AG09319 (cell line): ENCODE measurements around the gene LRRC3.

Source experiments
- DNase-seq: peaks from one replicate; pipeline ENCODE4 v3.0.0-alpha.2; 2010; ENCODE audit warnings: low read depth; ENCODE audit errors: extremely low read depth
- TF ChIP-seq, protein P1 (sequence below): IDR thresholded peaks from 2 replicates; pipeline ENCODE4 v1.5.1; 2011; ENCODE audit warnings: low read depth, mild to moderate bottlenecking, inconsistent platforms, low read length, moderate library complexity

The LRRC3 gene

DNA sequence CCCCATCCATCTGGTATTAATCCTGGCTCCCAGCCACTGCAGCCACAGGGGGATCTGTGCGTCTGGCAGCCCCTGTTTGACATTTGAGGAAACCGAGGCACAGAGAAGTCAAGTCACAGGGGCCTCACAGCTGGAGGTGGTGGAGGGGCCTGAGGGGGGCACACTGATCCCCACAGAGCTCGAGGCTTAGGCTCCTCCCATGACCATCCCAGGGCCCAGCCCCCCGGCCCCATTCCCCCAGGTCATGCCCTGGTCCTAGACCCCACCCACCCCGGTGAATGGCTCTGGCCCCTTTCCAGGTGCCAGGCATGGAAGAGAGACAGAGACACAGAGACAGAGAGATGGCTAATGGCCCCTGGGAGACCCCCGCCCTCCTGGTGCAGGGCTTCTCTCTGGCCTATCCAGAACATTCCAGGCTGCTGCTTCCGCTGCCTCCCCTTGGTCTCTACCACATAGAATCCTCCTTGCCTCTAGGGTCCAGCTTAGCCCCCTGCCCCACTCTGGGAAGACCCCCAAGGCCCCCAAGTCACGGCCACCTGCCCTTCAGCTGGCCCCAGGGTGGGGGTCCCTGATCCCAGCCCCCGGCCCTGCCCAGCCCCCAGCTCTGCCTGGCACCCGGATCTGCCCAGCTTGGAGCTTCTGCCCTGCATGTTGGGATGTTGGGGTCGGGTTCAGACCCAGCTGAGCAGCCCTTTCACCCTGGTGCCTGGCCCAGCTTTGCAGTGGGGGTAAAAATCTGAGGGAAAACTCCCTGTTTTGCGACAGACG, 29.2 kb upstream of the LRRC3 start:
- no peak for DNase-seq
- TF ChIP-seq, protein P1, sequence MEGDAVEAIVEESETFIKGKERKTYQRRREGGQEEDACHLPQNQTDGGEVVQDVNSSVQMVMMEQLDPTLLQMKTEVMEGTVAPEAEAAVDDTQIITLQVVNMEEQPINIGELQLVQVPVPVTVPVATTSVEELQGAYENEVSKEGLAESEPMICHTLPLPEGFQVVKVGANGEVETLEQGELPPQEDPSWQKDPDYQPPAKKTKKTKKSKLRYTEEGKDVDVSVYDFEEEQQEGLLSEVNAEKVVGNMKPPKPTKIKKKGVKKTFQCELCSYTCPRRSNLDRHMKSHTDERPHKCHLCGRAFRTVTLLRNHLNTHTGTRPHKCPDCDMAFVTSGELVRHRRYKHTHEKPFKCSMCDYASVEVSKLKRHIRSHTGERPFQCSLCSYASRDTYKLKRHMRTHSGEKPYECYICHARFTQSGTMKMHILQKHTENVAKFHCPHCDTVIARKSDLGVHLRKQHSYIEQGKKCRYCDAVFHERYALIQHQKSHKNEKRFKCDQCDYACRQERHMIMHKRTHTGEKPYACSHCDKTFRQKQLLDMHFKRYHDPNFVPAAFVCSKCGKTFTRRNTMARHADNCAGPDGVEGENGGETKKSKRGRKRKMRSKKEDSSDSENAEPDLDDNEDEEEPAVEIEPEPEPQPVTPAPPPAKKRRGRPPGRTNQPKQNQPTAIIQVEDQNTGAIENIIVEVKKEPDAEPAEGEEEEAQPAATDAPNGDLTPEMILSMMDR: no peak

DNA sequence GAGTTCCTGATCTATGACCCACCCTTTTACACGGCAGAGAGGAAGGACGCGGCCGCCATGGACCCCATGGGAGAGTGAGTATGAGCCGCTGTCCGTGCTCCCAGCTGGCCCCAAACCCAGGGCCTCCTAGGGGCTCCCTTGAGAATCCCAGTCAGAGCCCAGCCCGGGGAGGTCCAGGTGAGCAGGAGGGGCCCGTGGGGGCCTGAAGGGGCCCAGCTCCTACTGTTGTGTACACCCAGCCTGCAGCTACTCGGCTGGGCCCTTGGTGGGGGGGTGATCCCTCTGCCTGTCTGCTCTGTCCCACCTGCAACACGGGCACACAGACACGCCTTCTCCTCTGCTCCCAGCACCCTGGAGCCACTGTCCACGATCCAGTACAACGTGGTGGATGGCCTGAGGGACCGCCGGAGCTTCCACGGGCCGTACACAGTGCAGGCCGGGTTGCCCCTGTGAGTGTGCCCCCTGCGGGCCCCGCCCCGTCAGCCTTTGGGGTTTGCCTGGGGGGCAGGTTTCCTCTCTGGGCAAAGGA, 28.6 kb upstream of the LRRC3 start:
- DNase-seq: no peak
- TF ChIP-seq, protein P1: no peak

DNA sequence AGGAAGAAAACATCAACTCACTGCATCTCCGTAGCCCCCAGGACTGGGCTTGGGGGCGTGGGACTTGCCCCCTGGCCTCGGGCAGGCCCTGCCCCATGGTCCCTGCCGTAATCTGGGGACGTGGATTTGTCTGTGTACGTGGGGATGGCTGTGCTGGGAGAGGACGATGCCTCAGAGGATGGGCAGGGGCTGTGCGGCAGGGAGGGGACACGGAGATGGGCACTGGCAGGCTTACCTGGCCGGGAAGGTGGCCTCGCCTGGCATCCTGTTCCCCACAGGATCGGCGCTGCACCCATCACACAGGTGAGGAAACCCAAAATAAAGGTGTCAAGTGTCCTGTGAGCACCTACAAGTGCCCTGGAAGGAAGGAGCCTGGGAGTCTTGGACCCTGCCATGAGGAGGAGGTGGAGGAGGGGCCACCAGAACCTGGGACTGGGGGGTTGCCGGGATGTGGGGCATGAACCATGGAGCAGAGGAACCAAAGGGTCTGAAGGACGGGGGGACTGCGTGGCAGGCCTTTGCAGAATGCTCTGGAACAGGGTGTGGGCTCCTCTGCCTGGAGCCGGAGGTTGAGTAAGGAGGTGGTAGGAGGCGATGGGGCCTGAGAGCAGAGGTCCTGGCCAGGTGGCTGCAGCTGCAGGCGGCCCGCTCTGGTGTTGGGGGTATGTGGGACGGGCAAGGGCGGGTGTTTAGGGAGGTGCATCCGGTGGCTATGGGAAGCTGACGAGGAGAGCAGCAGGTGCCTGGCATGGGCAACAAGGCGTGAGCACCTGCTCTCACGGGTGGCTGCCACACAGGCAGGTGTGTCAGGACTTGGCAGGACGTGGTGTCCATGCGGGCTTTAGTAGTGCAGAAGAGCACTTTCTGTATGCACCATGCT, 27.8 kb upstream of the LRRC3 start:
- no peak for DNase-seq
- TF ChIP-seq, protein P1: no peak

GRCh38 chr21:44428281-44428960, 26.9 kb upstream of the LRRC3 start:
- no peak for DNase-seq
- TF ChIP-seq, protein P1: no peak

DNA sequence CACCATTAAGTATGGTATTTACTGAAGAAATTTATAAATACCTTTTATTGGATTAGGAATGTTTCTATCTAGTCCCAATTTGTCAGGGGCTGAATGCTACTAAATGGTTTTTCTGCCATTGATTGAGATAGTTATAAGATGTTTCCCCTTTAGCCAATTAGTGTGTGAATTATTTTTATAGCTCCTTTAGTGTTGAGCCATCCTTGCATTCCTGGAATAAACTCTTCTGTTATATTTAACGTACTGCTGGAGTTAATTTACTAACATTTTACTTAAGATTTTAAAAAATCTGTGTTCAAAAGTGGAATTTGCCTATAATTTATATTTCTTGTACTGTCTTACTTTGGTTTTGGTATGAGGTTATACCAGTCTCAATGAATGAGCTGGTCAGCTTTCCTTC, 25.4 kb upstream of the LRRC3 start:
- TF ChIP-seq, protein P1: no peak
- no peak for DNase-seq

- no peak for DNase-seq
- TF ChIP-seq, protein P1: no peak
Observed at GRCh38 chr21:44431300-44431699, 24.0 kb upstream of the LRRC3 start.
